Measurements from ENCODE around the gene RASGRF2. TPM values are rescaled to one million over a fixed set of nuclear protein-coding genes. Genes with fewer than 3 reads are reported as not detected.

RASGRF2 gene
- total RNA-seq, 2 experiments from 2014 or later, result 4.8 to 12.3 TPM

DNA sequence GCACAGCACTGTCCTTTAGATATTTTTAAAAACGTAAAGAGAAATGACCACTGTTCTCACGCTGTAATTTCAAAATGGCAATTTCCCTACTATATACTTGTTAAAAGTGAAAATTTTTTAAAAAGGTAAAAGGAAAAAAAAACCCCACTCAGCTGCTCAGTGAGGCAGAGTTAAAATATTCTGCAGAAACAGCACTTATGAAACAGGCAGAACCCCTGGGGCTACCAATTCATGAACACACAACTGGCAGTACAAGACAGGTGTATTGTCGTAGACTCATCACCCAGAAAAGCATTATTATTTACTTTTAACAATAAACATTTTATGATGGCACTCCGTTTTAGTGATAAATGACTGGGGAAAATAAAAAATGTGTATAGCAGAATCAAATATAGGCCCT is 1.5 kb upstream of the RASGRF2 start:
- Mint-ChIP-seq H3K4me1 (peaks cover 39% of the 10 kb centered on the region), H3K4me3 (no peak overlapping the region), H3K27ac (no peak overlapping the region), H3K27me3 (peaks cover 20% of the 10 kb centered on the region), H3K36me3 (peaks cover 8% of the 10 kb centered on the region), H3K9me3 (ENCODE audit: low read depth) (no peaks in the 10 kb centered on the region)
- CTCF ChIA-PET, result interaction anchor here (0.9 kb wide), 1 partner anchor 25 kb away, joined by 3 read pairs; no protein-coding TSS in a partner anchor
- no peak for ATAC-seq
- DNase-seq, result no peak

DNA sequence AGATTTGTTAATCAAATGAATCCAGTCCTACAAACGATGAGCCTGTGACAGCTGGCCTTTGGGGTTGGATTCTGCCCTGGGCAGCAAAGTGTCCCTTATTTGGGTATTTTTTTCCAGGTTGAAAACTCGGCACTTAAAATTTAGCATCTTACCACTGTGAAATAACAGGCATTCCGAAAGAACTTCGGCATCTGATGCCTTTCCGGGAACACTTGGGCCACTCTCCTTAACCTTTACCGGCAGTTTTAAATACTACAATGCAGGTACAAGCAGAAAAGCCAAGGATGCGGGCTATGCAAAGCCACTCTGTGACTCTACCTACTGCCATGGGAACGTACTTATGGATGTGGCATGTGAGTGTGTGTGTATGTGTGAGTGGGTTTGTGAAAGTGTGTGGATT is 1.0 kb upstream of the RASGRF2 start:
- Mint-ChIP-seq H3K27me3 (peaks cover 20% of the 10 kb centered on the region), H3K4me3 (peak overlapping the region; percentile 82), H3K4me1 (peaks cover 41% of the 10 kb centered on the region), H3K9me3 (ENCODE audit: low read depth) (no peaks in the 10 kb centered on the region), H3K36me3 (peaks cover 8% of the 10 kb centered on the region), H3K27ac (no peak overlapping the region)
- ATAC-seq (no peak), DNase-seq (no peak)
- CTCF ChIA-PET, result interaction anchor here (1.9 kb wide), 1 partner anchor 224 kb away, joined by 4 read pairs; no protein-coding TSS in a partner anchor

DNA sequence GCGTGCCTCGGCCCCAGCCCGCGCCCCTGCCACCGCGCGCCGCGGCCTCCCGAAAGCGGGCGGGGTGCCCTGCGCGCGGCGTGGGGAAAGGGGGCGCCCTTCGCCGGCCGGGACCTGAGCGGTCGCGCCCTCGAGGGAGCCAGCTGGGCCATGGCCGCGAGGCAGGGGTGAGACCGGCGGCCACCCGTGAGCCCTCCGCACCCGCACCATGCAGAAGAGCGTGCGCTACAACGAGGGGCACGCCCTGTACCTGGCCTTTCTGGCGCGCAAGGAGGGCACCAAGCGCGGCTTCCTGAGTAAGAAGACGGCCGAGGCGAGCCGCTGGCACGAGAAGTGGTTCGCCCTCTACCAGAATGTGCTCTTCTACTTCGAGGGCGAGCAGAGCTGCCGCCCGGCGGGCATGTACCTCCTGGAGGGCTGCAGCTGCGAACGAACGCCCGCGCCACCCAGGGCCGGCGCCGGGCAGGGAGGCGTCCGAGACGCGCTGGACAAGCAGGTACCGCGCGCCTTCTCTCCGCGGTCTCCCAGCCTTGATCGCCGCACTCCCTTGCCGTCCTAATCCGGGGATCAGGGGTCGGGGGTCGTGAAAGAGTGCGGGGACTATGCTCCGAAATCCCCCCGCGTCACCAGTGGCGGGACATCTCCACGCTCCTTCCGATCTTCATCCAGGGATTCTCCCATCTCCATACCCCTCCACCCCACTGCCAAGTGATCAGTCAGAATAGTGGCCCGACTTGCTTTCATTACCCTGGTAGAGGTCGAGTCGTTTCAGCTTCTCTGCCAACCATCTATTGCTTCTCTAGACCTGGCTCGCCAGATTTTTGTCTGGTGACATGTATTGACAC is 590 bp downstream of the RASGRF2 start:
- Mint-ChIP-seq H3K4me1 (peaks cover 55% of the 10 kb centered on the region), H3K27ac (peak overlapping the region; percentile 62), H3K4me3 (peak overlapping the region; percentile 81), H3K27me3 (peaks cover 20% of the 10 kb centered on the region), H3K36me3 (peaks cover 8% of the 10 kb centered on the region), H3K9me3 (ENCODE audit: low read depth) (no peaks in the 10 kb centered on the region)
- peak; percentile 60 for ATAC-seq
- CTCF ChIA-PET, result interaction anchor here (0.6 to 1.9 kb wide), 6 partner anchors 24 to 222 kb away, joined by 3 to 4 read pairs (median 3); no protein-coding TSS in a partner anchor
- peak; percentile 61 for DNase-seq

DNA sequence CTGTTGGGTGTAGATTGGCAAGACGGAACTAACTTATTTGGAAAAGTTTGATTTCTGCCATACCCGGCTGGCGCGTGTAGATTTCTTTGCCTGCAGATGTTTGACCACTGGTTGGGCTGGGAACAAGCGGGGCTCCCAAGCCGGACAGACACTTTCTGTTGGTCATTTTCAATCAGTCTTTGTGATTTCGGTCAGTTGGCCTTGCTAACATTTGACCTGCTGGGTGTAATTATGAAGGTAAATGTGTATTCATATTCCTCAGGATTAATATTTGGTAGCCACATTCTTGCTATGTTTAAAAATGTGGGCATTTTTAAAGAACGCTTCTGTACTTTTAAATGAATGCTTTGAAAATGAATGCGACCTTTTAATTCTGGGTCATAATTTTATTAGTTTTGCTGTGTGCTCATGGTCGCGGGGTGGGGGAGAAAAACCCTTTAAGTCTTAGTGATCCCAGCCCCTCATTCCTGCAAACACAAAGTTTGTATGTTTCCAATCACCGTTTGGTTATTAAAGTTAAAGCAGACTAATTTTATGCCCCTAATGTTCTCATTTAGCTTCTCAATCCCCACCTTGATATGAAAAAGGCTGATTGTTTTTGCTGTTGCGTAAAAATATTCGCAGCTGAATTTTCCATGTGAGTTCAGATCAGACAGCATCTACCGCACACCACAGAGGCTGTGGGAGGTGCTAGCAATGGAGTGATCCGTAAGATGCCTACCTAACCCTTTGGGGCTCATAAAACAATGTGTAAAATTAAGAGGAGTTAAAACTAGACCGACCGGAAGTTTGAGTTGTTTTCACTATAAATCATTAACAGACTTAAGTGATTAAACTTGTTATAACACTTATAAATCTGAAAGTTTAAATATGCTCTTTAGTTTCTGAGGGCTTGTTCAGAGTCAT is 1.5 kb downstream of the RASGRF2 start:
- Mint-ChIP-seq H3K4me3 (peak overlapping the region; percentile 81), H3K27ac (peak overlapping the region; percentile 73), H3K36me3 (peaks cover 8% of the 10 kb centered on the region), H3K27me3 (peaks cover 18% of the 10 kb centered on the region), H3K4me1 (peaks cover 57% of the 10 kb centered on the region), H3K9me3 (ENCODE audit: low read depth) (no peaks in the 10 kb centered on the region)
- CTCF ChIA-PET, result interaction anchor here (0.6 to 1.2 kb wide), 5 partner anchors 25 to 205 kb away, joined by 3 to 4 read pairs (median 3); no protein-coding TSS in a partner anchor
- DNase-seq (peak; percentile 71), ATAC-seq (peak; percentile 54)

DNA sequence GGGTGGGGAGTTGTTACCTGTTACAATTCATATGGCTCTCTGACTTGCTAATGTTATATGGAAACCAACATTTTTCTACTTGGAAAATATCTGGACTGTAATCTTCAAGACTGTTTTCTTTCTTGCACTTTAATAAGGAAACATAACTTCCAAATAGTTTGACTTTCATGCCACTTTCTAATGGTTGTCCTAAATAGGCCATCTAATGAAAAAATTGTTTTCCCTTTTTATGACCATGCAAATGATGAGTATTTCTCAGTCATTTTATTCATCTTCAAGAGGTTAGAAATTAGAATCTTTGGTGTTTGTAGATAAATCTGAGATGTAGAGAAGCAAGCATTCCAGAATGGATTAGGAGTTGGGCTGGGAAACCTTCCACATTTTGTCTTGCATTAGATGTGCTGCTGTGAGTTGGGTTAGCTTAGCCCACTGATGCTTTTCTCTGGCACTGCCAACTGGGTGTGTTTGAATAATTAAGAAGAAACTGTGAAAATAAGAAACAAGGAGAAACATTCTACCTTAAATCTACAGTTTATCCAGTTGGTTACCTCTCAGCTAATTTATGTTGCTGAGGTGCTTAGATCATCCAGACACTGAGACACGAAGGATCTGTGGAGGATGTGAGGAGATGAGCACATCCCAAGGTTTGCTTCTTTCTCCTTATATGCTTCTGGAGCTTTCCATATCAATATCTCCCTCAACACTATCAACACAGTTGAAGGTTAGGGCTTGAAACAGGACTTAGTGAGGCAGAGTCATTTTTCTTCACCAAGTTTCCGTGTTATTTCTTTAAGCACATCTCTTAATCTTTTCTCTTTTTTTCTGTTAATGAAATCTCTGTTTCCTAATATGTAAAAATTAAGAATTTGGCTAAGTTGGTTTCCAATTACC is 2.7 kb downstream of the RASGRF2 start:
- Mint-ChIP-seq H3K4me3 (no peak overlapping the region), H3K36me3 (peaks cover 8% of the 10 kb centered on the region), H3K9me3 (ENCODE audit: low read depth) (no peaks in the 10 kb centered on the region), H3K4me1 (peaks cover 57% of the 10 kb centered on the region), H3K27ac (no peak overlapping the region), H3K27me3 (peaks cover 18% of the 10 kb centered on the region)
- CTCF ChIA-PET, result interaction anchor here (1.1 kb wide), 1 partner anchor 145 kb away, joined by 5 read pairs; no protein-coding TSS in a partner anchor
- no peak for DNase-seq
- ATAC-seq, result no peak

- CTCF ChIA-PET, result interaction anchor here (1.1 kb wide), 1 partner anchor 144 kb away, joined by 5 read pairs; no protein-coding TSS in a partner anchor
- peaks cover 8% of the 10 kb centered on the region for H3K36me3 Mint-ChIP-seq
- no peak for DNase-seq
- peaks cover 55% of the 10 kb centered on the region for H3K4me1 Mint-ChIP-seq
- no peak for ATAC-seq
- H3K27ac Mint-ChIP-seq, result no peak overlapping the region
- no peaks in the 10 kb centered on the region for H3K9me3 Mint-ChIP-seq (ENCODE audit: low read depth)
- H3K4me3 Mint-ChIP-seq, result no peak overlapping the region
- peaks cover 18% of the 10 kb centered on the region for H3K27me3 Mint-ChIP-seq
Measured at GRCh38 chr5:80963521-80963895, 3.3 kb downstream of the RASGRF2 start.

DNA sequence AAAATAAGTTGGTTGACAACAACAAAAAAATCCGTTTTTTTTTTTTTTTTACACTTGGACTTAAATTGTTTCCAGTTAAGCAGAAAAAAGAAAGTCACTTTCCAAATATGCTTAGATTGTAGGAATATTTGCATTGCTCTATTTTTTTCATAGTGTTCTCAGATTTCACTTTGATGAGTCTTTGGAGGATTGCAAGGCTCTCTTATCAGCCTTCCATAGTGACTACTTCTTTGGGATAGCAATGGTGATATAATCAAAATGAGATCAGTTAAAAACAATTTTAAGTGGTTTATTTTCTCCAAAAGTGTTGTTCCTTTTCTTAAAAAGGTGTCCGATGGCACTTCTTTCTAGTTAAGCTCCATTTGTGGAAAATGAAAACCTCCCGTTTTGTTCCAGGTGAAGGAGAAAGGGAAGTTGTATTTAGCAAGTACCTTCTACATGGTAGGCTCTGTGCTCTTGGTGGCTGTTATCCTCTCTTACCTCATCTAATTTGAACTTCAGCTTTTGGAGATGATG is 3.9 kb downstream of the RASGRF2 start:
- CTCF ChIA-PET, result interaction anchor here (0.7 kb wide), 1 partner anchor 214 kb away, joined by 3 read pairs; no protein-coding TSS in a partner anchor
- Mint-ChIP-seq H3K36me3 (peaks cover 8% of the 10 kb centered on the region), H3K27me3 (peaks cover 18% of the 10 kb centered on the region), H3K9me3 (ENCODE audit: low read depth) (no peaks in the 10 kb centered on the region), H3K27ac (no peak overlapping the region), H3K4me3 (no peak overlapping the region), H3K4me1 (peaks cover 55% of the 10 kb centered on the region)
- DNase-seq, result no peak
- ATAC-seq, result no peak

DNA sequence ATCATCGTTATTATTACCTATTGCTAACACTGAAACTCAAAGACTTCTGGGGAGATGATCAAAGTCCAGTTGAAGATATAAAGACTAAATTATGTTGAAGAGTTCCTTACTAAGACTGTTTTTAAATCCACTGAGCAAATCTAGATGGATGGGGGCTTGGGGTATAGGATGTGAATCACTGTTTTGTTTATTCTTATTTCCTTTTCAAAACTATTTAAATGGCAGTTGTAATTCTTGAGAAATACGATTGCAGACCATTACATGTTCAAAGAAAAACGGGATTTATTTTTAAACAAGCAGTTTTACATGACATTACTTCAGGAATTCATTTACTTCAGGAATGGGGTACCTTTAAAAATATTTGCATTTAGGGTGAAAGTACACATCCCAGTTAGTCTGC is 4.3 kb downstream of the RASGRF2 start:
- peaks cover 7% of the 10 kb centered on the region for H3K36me3 Mint-ChIP-seq
- no peak for ATAC-seq
- CTCF ChIA-PET, result interaction anchor here (0.7 kb wide), 1 partner anchor 214 kb away, joined by 3 read pairs; no protein-coding TSS in a partner anchor
- no peaks in the 10 kb centered on the region for H3K9me3 Mint-ChIP-seq (ENCODE audit: low read depth)
- DNase-seq, result no peak
- H3K4me1 Mint-ChIP-seq, result peaks cover 51% of the 10 kb centered on the region
- H3K27ac Mint-ChIP-seq, result peak overlapping the region; percentile 48
- peak overlapping the region; percentile 31 for H3K4me3 Mint-ChIP-seq
- peaks cover 15% of the 10 kb centered on the region for H3K27me3 Mint-ChIP-seq

DNA sequence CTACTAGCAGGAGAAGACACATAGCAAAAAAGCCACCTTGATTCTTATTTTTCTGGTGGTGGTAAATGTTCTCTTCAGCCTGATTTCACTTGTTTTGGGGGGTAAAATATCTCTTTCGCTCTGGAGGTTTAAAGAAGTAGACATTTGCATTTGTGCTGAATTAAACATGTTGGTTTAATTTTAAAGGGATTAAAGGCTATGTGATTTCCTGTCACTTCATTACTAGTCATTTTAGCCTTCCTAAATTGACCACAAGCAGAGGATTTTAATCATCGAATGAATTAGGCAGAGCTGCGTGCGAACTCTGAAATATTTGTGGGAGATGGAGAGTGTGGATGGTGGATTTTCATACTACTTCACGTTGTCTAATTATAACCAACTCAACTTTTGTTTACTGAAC is 4.8 kb downstream of the RASGRF2 start:
- no peak for ATAC-seq
- Mint-ChIP-seq H3K4me1 (peaks cover 47% of the 10 kb centered on the region), H3K9me3 (ENCODE audit: low read depth) (no peaks in the 10 kb centered on the region), H3K27me3 (peaks cover 11% of the 10 kb centered on the region), H3K4me3 (peak overlapping the region; percentile 31), H3K36me3 (peaks cover 3% of the 10 kb centered on the region), H3K27ac (peak overlapping the region; percentile 48)
- CTCF ChIA-PET, result interaction anchor here (0.5 kb wide), 1 partner anchor 38 kb away, joined by 3 read pairs; no protein-coding TSS in a partner anchor
- DNase-seq, result no peak

GRCh38 chr5:80967500-80968181 is 7.5 kb downstream of the RASGRF2 start:
- no peak for ATAC-seq
- peaks cover under 1% of the 10 kb centered on the region for H3K27me3 Mint-ChIP-seq

DNA sequence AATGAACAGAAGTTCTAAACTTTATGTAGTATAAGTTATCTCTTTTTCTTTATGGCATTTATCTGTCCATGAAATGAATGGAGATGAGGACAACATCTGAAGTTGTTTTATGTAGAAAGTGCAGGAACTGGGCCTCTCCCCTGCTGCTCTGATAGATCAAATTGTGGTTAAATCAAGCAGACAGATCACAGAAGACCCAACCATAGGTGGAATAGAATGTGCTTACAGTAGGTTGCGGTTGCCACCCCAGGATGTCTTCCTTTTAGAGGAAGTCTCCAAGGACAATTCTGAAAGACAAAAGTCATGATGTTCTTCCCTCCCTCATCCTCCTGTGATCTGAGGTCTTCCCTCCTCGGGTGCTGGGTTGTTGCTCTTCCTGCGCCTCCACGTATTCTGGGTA is 12.9 kb downstream of the RASGRF2 start:
- Mint-ChIP-seq H3K4me1 (peaks cover 7% of the 10 kb centered on the region), H3K4me3 (no peak overlapping the region)

More at GRCh38 chr5:80967500-80968181, 7.5 kb downstream of the RASGRF2 start:
- Mint-ChIP-seq H3K36me3 (no peaks in the 10 kb centered on the region), H3K9me3 (ENCODE audit: low read depth) (no peaks in the 10 kb centered on the region), H3K27ac (no peak overlapping the region), H3K4me1 (peaks cover 33% of the 10 kb centered on the region), H3K4me3 (no peak overlapping the region)
- no peak for DNase-seq
- CTCF ChIA-PET, result interaction anchor here (1.3 to 2.8 kb wide), 2 partner anchors 13 to 140 kb away, joined by 3 to 8 read pairs; no protein-coding TSS in a partner anchor

DNA sequence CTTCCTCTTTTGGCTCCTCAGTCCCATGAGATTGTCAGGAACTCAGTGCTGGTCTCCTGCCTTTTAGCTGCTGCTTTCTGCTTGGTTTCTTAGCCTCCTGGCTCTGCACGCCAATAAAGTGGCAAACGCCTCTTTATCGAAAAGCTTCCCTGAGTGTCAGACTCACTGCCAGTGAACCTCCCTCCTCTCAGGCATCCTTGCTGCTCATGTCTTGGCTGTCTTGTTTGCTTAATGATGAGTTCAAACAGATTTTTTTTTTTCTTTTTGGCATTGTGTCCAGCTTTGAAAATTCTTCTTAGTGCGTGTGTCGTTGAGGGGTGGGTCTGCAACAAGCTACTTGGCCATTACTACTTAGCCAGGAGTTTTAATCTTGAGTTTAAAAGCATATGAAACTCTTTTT is 14.9 kb downstream of the RASGRF2 start:
- DNase-seq, result no peak
- CTCF ChIA-PET, result no interaction called here
- Mint-ChIP-seq H3K9me3 (ENCODE audit: low read depth) (no peaks in the 10 kb centered on the region), H3K27me3 (no peaks in the 10 kb centered on the region), H3K27ac (no peak overlapping the region), H3K4me1 (peaks cover 3% of the 10 kb centered on the region), H3K36me3 (no peaks in the 10 kb centered on the region), H3K4me3 (no peak overlapping the region)
- no peak for ATAC-seq

More for the DNA sequence above, 12.9 kb downstream of the RASGRF2 start:
- H3K36me3 Mint-ChIP-seq, result no peaks in the 10 kb centered on the region
- H3K27me3 Mint-ChIP-seq, result no peaks in the 10 kb centered on the region
- no peaks in the 10 kb centered on the region for H3K9me3 Mint-ChIP-seq (ENCODE audit: low read depth)
- CTCF ChIA-PET, result no interaction called here
- no peak overlapping the region for H3K27ac Mint-ChIP-seq
- DNase-seq (no peak), ATAC-seq (no peak)
